Measurements from ENCODE around the gene VTI1A.

The VTI1A gene

DNA sequence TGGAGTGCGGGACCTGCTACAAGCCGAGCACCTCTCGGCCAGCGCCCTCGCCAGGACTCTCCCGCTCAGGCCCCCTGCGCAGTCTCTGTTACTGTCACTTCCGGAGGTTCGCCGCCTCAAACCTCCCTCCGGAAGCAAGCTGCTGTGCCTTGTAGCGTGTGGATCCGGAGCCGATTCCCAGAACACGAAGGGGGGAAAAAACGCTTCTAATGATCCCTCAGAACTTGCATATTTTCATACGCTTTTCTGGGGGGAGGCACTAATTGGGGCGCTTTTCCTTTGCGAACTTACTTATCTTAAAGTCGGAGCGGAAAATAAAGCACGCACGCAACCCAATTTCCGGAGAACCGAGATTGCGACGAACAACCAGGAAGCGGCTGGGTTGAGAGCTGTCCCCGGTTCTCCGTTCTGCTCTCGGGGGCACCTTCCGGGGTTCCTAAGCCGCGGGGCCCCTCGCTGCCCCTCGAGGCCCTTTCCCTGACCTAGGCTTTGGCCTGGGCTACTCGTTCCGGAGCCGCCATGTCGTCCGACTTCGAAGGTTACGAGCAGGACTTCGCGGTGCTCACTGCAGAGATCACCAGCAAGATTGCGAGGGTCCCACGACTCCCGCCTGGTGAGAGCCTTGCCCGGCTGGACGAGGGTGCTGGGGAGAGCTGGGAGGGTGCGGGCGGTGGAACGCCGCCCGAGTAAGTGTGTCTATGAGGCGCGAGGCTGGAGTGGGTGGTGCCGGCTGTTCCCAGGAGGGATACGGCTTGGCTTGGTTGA, at the start of gene VTI1A, which contains the start of gene ZDHHC6 (continued):
- TF ChIP-seq ZNF18 (tag by site-specific recombination; IDR thresholded peaks at IDR 0.05) (no peak), RBAK (tag by site-specific recombination; IDR thresholded peaks at IDR 0.05) (no peak), ZBTB21 (tag by site-specific recombination; IDR thresholded peaks at IDR 0.05) (no peak), ZNF24 (tag by site-specific recombination; IDR thresholded peaks at IDR 0.05) (peak; percentile 83), ZNF10 (tag by site-specific recombination; IDR thresholded peaks at IDR 0.05) (peak; percentile 50; the same call in 1 of the 2 replicates), ZNF555 (tag by site-specific recombination; conservative IDR thresholded peaks at IDR 0.05) (no peak), KLF17 (tag by site-specific recombination; IDR thresholded peaks at IDR 0.05) (peak; percentile 77; the same call in 1 of the 2 replicates)

DNA sequence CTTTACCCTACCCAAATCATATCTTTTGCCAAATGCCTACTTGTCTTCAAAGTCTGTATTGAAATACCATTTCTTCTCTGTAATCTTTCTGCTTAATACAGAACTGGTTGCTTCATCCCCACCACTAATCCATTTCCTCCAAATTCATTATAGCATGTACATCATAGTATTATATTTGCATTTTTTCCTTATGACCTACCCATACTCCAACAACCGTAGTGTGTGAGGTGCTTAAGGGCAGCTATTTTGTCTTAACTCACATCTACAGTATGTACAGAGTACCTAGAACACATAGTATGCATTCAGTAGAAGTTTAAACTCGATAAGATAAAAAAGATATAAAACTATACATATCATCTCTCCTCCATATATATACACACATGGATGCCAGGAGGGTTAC, 49.4 kb upstream of the VTI1A start:
- ChIA-PET POLR2A (no interaction called here), CTCF (interaction anchor here (1.1 kb wide), 1 partner anchor 11 kb away, joined by 3 read pairs; no protein-coding TSS in a partner anchor)
- H3K9me3 ChIP-seq (ENCODE audit: control insufficient read depth, insufficient read depth, low read depth, low read length) = no peaks in the 10 kb centered on the region
- no peaks in the 10 kb centered on the region for H3K4me1 ChIP-seq (ENCODE audit: control insufficient read depth, insufficient read depth, low read length)
- no peak for TF ChIP-seq ZNF157 (tag by site-specific recombination; IDR thresholded peaks at IDR 0.05)
- no peak for TF ChIP-seq SALL2 (tag by site-specific recombination; IDR thresholded peaks at IDR 0.05; ENCODE audit: borderline replicate concordance)
- TF ChIP-seq ZNF354C (tag by site-specific recombination; IDR thresholded peaks at IDR 0.05; ENCODE audit: borderline replicate concordance, low read depth) = no peak
- TF ChIP-seq ZNF266 (tag by site-specific recombination; IDR thresholded peaks at IDR 0.05; ENCODE audit: low read depth) = no peak
- TF ChIP-seq SP2 (tag by site-specific recombination; IDR thresholded peaks at IDR 0.05) = no peak
- TF ChIP-seq ZNF660 (tag by site-specific recombination; IDR thresholded peaks at IDR 0.05) = no peak
- no peak for TF ChIP-seq ZNF23 (tag by site-specific recombination; IDR thresholded peaks at IDR 0.05; ENCODE audit: borderline replicate concordance)
- H3K36me3 ChIP-seq (ENCODE audit: control insufficient read depth in 2 of 2, insufficient read depth in 1 of 2, low read length in 2 of 2) = no peaks in the 10 kb centered on the region
- H3K4me3 ChIP-seq (ENCODE audit: low read depth, low read length) = no peak overlapping the region
- no peak overlapping the region for H3K27ac ChIP-seq (ENCODE audit: extremely low read depth, low read depth, low read length)

- H3K36me3 ChIP-seq (ENCODE audit: control insufficient read depth in 2 of 2, insufficient read depth in 1 of 2, low read length in 2 of 2) = no peaks in the 10 kb centered on the region
- no peak overlapping the region for H3K4me3 ChIP-seq (ENCODE audit: low read depth, low read length)
- no peak overlapping the region for H3K27ac ChIP-seq (ENCODE audit: extremely low read depth, low read depth, low read length)
- ChIA-PET POLR2A (no interaction called here), CTCF (interaction anchor here (0.8 kb wide), 1 partner anchor 262 kb away, joined by 3 read pairs; no protein-coding TSS in a partner anchor)
- no peaks in the 10 kb centered on the region for H3K9me3 ChIP-seq (ENCODE audit: control insufficient read depth, insufficient read depth, low read depth, low read length)
- H3K4me1 ChIP-seq (ENCODE audit: control insufficient read depth, insufficient read depth, low read length) = no peaks in the 10 kb centered on the region
- TF ChIP-seq, protein P1, sequence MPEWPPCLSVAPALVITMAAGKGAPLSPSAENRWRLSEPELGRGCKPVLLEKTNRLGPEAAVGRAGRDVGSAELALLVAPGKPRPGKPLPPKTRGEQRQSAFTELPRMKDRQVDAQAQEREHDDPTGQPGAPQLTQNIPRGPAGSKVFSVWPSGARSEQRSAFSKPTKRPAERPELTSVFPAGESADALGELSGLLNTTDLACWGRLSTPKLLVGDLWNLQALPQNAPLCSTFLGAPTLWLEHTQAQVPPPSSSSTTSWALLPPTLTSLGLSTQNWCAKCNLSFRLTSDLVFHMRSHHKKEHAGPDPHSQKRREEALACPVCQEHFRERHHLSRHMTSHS (tag by site-specific recombination; IDR thresholded peaks at IDR 0.05) = no peak
- TF ChIP-seq ZBTB20 (tag by site-specific recombination; IDR thresholded peaks at IDR 0.05) (no peak), ZNF670 (tag by site-specific recombination; IDR thresholded peaks at IDR 0.05; ENCODE audit: low read depth) (no peak), ZBTB48 (tag by site-specific recombination; IDR thresholded peaks at IDR 0.05) (no peak)
- TF ChIP-seq, protein P2, sequence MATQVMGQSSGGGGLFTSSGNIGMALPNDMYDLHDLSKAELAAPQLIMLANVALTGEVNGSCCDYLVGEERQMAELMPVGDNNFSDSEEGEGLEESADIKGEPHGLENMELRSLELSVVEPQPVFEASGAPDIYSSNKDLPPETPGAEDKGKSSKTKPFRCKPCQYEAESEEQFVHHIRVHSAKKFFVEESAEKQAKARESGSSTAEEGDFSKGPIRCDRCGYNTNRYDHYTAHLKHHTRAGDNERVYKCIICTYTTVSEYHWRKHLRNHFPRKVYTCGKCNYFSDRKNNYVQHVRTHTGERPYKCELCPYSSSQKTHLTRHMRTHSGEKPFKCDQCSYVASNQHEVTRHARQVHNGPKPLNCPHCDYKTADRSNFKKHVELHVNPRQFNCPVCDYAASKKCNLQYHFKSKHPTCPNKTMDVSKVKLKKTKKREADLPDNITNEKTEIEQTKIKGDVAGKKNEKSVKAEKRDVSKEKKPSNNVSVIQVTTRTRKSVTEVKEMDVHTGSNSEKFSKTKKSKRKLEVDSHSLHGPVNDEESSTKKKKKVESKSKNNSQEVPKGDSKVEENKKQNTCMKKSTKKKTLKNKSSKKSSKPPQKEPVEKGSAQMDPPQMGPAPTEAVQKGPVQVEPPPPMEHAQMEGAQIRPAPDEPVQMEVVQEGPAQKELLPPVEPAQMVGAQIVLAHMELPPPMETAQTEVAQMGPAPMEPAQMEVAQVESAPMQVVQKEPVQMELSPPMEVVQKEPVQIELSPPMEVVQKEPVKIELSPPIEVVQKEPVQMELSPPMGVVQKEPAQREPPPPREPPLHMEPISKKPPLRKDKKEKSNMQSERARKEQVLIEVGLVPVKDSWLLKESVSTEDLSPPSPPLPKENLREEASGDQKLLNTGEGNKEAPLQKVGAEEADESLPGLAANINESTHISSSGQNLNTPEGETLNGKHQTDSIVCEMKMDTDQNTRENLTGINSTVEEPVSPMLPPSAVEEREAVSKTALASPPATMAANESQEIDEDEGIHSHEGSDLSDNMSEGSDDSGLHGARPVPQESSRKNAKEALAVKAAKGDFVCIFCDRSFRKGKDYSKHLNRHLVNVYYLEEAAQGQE (tag by site-specific recombination; IDR thresholded peaks at IDR 0.05) = no peak
- TF ChIP-seq, protein P3, sequence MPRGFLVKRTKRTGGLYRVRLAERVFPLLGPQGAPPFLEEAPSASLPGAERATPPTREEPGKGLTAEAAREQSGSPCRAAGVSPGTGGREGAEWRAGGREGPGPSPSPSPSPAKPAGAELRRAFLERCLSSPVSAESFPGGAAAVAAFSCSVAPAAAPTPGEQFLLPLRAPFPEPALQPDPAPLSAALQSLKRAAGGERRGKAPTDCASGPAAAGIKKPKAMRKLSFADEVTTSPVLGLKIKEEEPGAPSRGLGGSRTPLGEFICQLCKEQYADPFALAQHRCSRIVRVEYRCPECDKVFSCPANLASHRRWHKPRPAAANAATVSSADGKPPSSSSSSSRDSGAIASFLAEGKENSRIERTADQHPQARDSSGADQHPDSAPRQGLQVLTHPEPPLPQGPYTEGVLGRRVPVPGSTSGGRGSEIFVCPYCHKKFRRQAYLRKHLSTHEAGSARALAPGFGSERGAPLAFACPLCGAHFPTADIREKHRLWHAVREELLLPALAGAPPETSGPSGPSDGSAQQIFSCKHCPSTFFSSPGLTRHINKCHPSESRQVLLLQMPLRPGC (tag by site-specific recombination; IDR thresholded peaks at IDR 0.05) = no peak
- TF ChIP-seq, protein P4, sequence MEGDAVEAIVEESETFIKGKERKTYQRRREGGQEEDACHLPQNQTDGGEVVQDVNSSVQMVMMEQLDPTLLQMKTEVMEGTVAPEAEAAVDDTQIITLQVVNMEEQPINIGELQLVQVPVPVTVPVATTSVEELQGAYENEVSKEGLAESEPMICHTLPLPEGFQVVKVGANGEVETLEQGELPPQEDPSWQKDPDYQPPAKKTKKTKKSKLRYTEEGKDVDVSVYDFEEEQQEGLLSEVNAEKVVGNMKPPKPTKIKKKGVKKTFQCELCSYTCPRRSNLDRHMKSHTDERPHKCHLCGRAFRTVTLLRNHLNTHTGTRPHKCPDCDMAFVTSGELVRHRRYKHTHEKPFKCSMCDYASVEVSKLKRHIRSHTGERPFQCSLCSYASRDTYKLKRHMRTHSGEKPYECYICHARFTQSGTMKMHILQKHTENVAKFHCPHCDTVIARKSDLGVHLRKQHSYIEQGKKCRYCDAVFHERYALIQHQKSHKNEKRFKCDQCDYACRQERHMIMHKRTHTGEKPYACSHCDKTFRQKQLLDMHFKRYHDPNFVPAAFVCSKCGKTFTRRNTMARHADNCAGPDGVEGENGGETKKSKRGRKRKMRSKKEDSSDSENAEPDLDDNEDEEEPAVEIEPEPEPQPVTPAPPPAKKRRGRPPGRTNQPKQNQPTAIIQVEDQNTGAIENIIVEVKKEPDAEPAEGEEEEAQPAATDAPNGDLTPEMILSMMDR (tag by site-specific recombination; IDR thresholded peaks at IDR 0.05) = no peak
Measured at GRCh38 chr10:112402917-112403316, 44.1 kb upstream of the VTI1A start.
